SW480 (cell line): ENCODE measurements around the gene SPATA2.
"Not testable (repeated sequence)": the region's sequence is repeated elsewhere in the genome, so short reads cannot be mapped to it uniquely, and the experiment has no call there.

Source experiments
- DNase-seq: peaks from one replicate; pipeline ENCODE4 v3.0.0-alpha.2; 2016; ENCODE audit warnings: low spot score

Gene SPATA2

GRCh38 chr20:49915380-49916145, at the start of gene SPATA2:
Gene SPATA2 (minus strand): TSS chr20:49915529. CDS start chr20:49908490, 7,039 bp downstream.
- peak; percentile 97 for DNase-seq

GRCh38 chr20:49961413-49961812, 46.1 kb upstream of the SPATA2 start:
- DNase-seq = no peak

GRCh38 chr20:49957089-49957938, 42.0 kb upstream of the SPATA2 start:
- DNase-seq = not testable (repeated sequence)

- no peak for DNase-seq
Measured at GRCh38 chr20:49956689-49957088, 41.4 kb upstream of the SPATA2 start.

- not testable (repeated sequence) for DNase-seq
Measured at GRCh38 chr20:49955830-49956396, 40.6 kb upstream of the SPATA2 start.

GRCh38 chr20:49955167-49955566, 39.8 kb upstream of the SPATA2 start:
- no peak for DNase-seq

- DNase-seq = no peak
Measured at GRCh38 chr20:49951151-49951550, 35.8 kb upstream of the SPATA2 start.

GRCh38 chr20:49948809-49949507, 33.6 kb upstream of the SPATA2 start:
- no peak for DNase-seq

- no peak for DNase-seq
Measured at GRCh38 chr20:49948178-49948577, 32.8 kb upstream of the SPATA2 start.

GRCh38 chr20:49945701-49946477, 30.6 kb upstream of the SPATA2 start:
- no peak for DNase-seq

- DNase-seq = no peak
Measured at GRCh38 chr20:49945306-49945700, 30.0 kb upstream of the SPATA2 start.

- DNase-seq = no peak
Measured at GRCh38 chr20:49942942-49943341, 27.6 kb upstream of the SPATA2 start.

- no peak for DNase-seq
Measured at GRCh38 chr20:49942303-49942702, 27.0 kb upstream of the SPATA2 start.

- no peak for DNase-seq
Measured at GRCh38 chr20:49941456-49941855, 26.1 kb upstream of the SPATA2 start.

GRCh38 chr20:49938173-49939163, 23.1 kb upstream of the SPATA2 start:
- DNase-seq = no peak

- DNase-seq = no peak
Measured at GRCh38 chr20:49937027-49937929, 21.9 kb upstream of the SPATA2 start.

- DNase-seq = peak; percentile 92
Measured at GRCh38 chr20:49936153-49937026, 21.1 kb upstream of the SPATA2 start, which contains the start of gene RNF114. Gene RNF114 (plus strand): TSS chr20:49936397. CDS start chr20:49936413, 16 bp downstream.

GRCh38 chr20:49935746-49936152, 20.4 kb upstream of the SPATA2 start:
- DNase-seq = no peak
